Activated CD8-positive, alpha-beta T cell treated with anti-CD3 and anti-CD28 coated beads, Interleukin-2, amount 10 ng/mL, durations not matched to agents 7 days and 5 days (primary cell): ENCODE data around the gene SLX9. TPM values are rescaled to one million over a fixed set of nuclear protein-coding genes. Genes with fewer than 3 reads are reported as not detected.
A peak's percentile ranks its signal among the peaks of the same experiment; 100 is the strongest.

Experiments used
- ATAC-seq: fragments of 150-1000 bp; cut with Tn5 transposase; one replicate; pipeline ENCODE4 v1.10.0; 2021; ENCODE audit warnings: moderate library complexity
- CTCF ChIA-PET: fragments of 350-600 bp; sonication (Branson Sonifier 250); formaldehyde crosslinking; loops from one replicate; lab custom pipeline; 2021; ENCODE audit warnings: antibody characterized with exemption; lab: Charles Lee
- POLR2A ChIA-PET: fragments of 350-600 bp; sonication (Branson Sonifier 250); formaldehyde crosslinking; loops from one replicate; lab custom pipeline; 2021; ENCODE audit warnings: antibody characterized with exemption; lab: Charles Lee
- DNase-seq: peaks from one replicate; pipeline ENCODE4 v3.0.0-alpha.2; 2020
- H3K27ac Mint-ChIP-seq: one replicate; pipeline ENCODE4 v1.8.0; 2021; ENCODE audit warnings: mild to moderate bottlenecking, mixed read lengths
- H3K27me3 Mint-ChIP-seq: one replicate; pipeline ENCODE4 v1.8.0; 2021; ENCODE audit warnings: low read depth, mixed read lengths
- H3K36me3 Mint-ChIP-seq: one replicate; pipeline ENCODE4 v1.8.0; 2021; ENCODE audit warnings: low read depth, mixed read lengths
- H3K4me1 Mint-ChIP-seq: one replicate; pipeline ENCODE4 v1.8.0; 2021; ENCODE audit warnings: low read depth, mixed read lengths
- H3K4me3 Mint-ChIP-seq: one replicate; pipeline ENCODE4 v1.8.0; 2021; ENCODE audit warnings: mild to moderate bottlenecking, mixed read lengths
- H3K9me3 Mint-ChIP-seq: one replicate; pipeline ENCODE4 v1.8.0; 2022; ENCODE audit warnings: mixed read lengths; ENCODE audit not compliant: insufficient read depth
- total RNA-seq, 2 experiments: library from RNA; stranded (reverse); gene quantifications; one replicate each; pipeline ENCODE4 v1.2.3, GENCODE V29; 2021

SLX9 gene
- total RNA-seq, 2 experiments from 2014 or later, result 56.6 to 60.4 TPM

DNA sequence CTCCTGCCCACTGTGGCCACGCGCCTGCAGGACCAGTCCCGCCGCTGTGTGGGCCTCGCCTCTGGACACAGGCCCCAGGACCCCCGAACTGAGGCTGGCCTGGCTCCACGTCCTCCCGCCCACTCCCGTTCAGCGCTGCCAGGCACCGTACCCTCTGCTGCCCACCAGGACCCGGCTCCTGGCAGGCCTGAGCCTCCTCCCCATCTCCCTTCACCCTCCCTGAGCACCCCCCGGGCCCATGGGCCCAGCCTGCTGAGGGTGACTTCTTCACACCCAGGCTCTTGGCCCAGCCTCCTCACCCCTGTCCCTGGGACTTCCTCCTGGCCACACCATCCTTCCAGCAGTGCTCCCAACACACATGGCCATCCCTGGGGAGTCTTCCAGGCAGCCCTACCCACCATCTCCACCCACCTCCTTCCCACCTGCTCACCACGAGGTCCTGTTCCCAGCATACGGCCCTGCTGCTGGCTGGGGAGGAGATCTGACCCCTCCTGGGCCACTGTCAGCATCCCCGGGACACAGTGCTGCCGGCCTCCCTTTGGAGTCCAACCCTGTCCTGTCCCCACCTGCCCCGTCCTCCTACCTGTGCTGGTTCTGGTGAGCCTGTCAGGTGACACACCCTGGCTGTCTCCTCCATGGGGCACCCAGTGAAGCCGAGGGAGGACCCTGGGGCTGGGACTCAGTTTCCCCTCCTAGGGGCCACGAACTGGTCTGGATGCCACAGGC, 53.7 kb downstream of the SLX9 start:
- Mint-ChIP-seq H3K27me3 (no peaks in the 10 kb centered on the region), H3K4me1 (no peaks in the 10 kb centered on the region), H3K9me3 (no peaks in the 10 kb centered on the region), H3K27ac (no peak overlapping the region), H3K4me3 (no peak overlapping the region), H3K36me3 (no peaks in the 10 kb centered on the region)
- ATAC-seq, result no peak
- DNase-seq, result no peak
- ChIA-PET POLR2A (no interaction called here), CTCF (no interaction called here)

GRCh38 chr21:44994047-44994694, 54.3 kb downstream of the SLX9 start:
- no peak for ATAC-seq
- Mint-ChIP-seq H3K9me3 (no peaks in the 10 kb centered on the region), H3K36me3 (no peaks in the 10 kb centered on the region), H3K4me1 (no peaks in the 10 kb centered on the region), H3K27ac (no peak overlapping the region), H3K4me3 (no peak overlapping the region), H3K27me3 (no peaks in the 10 kb centered on the region)
- ChIA-PET POLR2A (no interaction called here), CTCF (no interaction called here)
- DNase-seq, result no peak

- no peak for ATAC-seq
- POLR2A ChIA-PET, result no interaction called here
- Mint-ChIP-seq H3K27ac (no peak overlapping the region), H3K4me3 (no peak overlapping the region), H3K27me3 (no peaks in the 10 kb centered on the region), H3K36me3 (no peaks in the 10 kb centered on the region), H3K4me1 (no peaks in the 10 kb centered on the region), H3K9me3 (no peaks in the 10 kb centered on the region)
- CTCF ChIA-PET, result no interaction called here
- no peak for DNase-seq
Observed at GRCh38 chr21:44994695-44995342, 55.0 kb downstream of the SLX9 start.

DNA sequence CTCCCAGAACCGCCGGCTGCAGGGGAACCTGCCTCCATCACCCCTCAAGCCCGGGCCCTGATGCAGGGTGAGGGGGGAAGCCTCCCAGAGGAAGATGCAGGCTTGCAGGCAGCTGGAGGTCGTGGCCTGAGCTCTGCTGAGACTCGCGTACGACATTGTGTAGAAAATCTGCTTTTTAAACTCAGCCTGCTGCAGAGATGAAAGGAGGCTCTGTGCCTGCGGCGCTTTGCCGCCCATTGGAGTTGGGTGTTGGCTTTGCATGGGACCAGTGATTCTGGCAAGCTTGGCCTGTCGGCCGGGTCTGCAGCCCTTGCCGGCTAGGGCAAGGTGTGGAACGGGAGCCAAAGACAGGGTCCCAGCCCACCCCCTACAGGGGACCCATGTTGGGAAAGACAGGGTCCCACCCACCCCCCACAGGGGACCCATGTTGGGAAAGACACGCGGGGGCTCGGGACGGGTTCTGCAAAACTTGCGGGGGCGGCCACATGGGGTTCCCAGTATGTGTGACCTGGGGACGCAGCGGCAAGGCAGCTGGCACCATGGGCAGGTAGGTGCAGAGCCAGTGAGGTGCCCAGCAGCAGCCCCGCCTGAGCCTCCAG, 55.6 kb downstream of the SLX9 start:
- Mint-ChIP-seq H3K27me3 (no peaks in the 10 kb centered on the region), H3K4me3 (no peak overlapping the region), H3K9me3 (no peaks in the 10 kb centered on the region), H3K27ac (no peak overlapping the region), H3K36me3 (no peaks in the 10 kb centered on the region), H3K4me1 (no peaks in the 10 kb centered on the region)
- CTCF ChIA-PET, result interaction anchor here (1.1 kb wide), 1 partner anchor 133 kb away, joined by 4 read pairs; no protein-coding TSS in a partner anchor
- no peak for ATAC-seq
- no peak for DNase-seq
- POLR2A ChIA-PET, result no interaction called here

DNA sequence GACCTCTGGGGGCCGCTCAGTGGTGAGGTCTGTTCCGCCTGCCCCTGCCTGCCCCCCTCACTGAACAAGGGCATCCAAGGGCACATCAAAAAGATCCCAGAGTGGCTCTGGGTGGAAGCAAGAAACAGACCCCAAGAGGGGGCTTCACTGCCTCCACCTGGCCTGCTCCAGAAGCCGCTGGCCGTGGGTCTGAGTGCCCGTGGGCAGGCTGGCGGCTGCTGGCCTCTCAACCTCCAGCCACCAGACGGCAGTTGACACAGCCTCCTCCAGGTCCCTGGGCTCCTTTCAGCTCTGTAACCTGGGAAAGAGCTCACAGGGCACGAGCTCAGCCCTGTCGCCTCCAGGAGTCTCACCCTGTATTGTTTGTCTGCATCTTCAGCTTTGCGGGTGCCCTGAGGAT, 56.3 kb downstream of the SLX9 start:
- Mint-ChIP-seq H3K4me3 (no peak overlapping the region), H3K27ac (no peak overlapping the region), H3K27me3 (no peaks in the 10 kb centered on the region), H3K36me3 (no peaks in the 10 kb centered on the region), H3K9me3 (no peaks in the 10 kb centered on the region), H3K4me1 (no peaks in the 10 kb centered on the region)
- ChIA-PET POLR2A (no interaction called here), CTCF (interaction anchor here (1.1 kb wide), 1 partner anchor 133 kb away, joined by 4 read pairs; no protein-coding TSS in a partner anchor)
- DNase-seq, result no peak
- ATAC-seq, result no peak

DNA sequence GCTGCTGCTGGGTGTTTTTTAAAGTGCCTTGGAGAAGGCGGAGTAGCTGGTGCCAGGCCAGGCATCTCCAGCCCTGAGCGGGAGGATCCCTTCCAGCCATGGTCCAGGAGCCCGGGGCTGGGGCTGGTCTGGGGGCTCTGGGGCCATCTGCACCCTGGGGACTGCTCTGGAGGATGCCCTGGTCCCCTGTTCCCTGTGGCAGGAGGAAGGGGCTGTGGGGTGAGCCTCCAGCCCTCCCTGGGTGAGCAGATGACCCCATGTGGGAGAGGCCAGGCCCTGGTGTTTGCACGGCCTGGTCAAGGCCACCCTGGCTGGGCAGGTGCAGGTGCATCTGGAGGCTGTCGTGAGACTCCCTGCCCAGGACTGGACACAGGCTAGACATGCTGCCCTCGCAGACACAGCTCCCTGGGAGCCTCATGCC, 56.7 kb downstream of the SLX9 start:
- ATAC-seq (no peak), DNase-seq (no peak)
- POLR2A ChIA-PET, result no interaction called here
- Mint-ChIP-seq H3K27ac (peak overlapping the region; percentile 39), H3K9me3 (no peaks in the 10 kb centered on the region), H3K4me3 (no peak overlapping the region), H3K27me3 (no peaks in the 10 kb centered on the region), H3K36me3 (no peaks in the 10 kb centered on the region), H3K4me1 (no peaks in the 10 kb centered on the region)
- CTCF ChIA-PET, result interaction anchor here (1.1 kb wide), 1 partner anchor 132 kb away, joined by 4 read pairs; no protein-coding TSS in a partner anchor

GRCh38 chr21:44996983-44997936, 57.4 kb downstream of the SLX9 start:
- no peaks in the 10 kb centered on the region for H3K27me3 Mint-ChIP-seq
- H3K4me1 Mint-ChIP-seq, result no peaks in the 10 kb centered on the region
- no peak for ATAC-seq
- CTCF ChIA-PET, result no interaction called here
- no peaks in the 10 kb centered on the region for H3K36me3 Mint-ChIP-seq
- POLR2A ChIA-PET, result no interaction called here
- H3K4me3 Mint-ChIP-seq, result no peak overlapping the region
- DNase-seq, result no peak
- peak overlapping the region; percentile 39 for H3K27ac Mint-ChIP-seq
- H3K9me3 Mint-ChIP-seq, result no peaks in the 10 kb centered on the region

- Mint-ChIP-seq H3K27ac (no peak overlapping the region), H3K4me1 (no peaks in the 10 kb centered on the region), H3K36me3 (no peaks in the 10 kb centered on the region), H3K4me3 (no peak overlapping the region), H3K27me3 (no peaks in the 10 kb centered on the region), H3K9me3 (no peaks in the 10 kb centered on the region)
- ATAC-seq (no peak), DNase-seq (no peak)
- ChIA-PET POLR2A (no interaction called here), CTCF (no interaction called here)
Observed at GRCh38 chr21:44998086-44998620, 58.3 kb downstream of the SLX9 start.

- no peak overlapping the region for H3K4me3 Mint-ChIP-seq
- H3K4me1 Mint-ChIP-seq, result no peaks in the 10 kb centered on the region
- POLR2A ChIA-PET, result no interaction called here
- no peaks in the 10 kb centered on the region for H3K27me3 Mint-ChIP-seq
- H3K9me3 Mint-ChIP-seq, result no peaks in the 10 kb centered on the region
- peak overlapping the region; percentile 43 for H3K27ac Mint-ChIP-seq
- DNase-seq (no peak), ATAC-seq (no peak)
- no peaks in the 10 kb centered on the region for H3K36me3 Mint-ChIP-seq
- CTCF ChIA-PET, result no interaction called here
Observed at GRCh38 chr21:44998621-44999427, 59.0 kb downstream of the SLX9 start.

DNA sequence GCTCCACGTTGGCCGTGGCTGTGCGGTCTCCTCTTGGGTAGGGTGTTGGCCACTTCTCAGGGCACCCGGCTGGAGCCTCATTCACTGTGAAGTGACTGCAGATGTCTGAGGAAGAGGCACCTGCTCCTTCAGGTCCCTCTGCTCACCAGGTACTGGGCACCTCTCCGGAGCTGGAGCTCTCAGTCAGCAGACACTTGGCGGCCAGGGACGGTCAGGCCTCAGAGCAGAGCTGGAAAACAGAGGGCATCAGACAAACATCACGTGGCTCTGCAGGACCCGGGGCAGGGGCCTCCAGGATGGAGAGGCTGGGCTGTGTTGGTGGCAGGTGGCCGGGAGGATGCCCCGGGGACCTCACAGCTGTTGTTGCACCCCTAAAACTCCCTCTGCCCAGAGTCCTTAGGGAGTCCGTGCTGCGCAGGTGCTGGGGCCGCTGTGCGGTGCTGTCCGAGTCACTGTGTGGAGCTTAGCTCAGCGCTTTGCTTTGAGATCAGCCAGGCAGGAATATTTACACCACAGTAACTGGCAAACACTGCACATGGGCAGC, 59.7 kb downstream of the SLX9 start:
- DNase-seq, result no peak
- no peak overlapping the region for H3K4me3 Mint-ChIP-seq
- ChIA-PET CTCF (no interaction called here), POLR2A (no interaction called here)
- H3K27me3 Mint-ChIP-seq, result no peaks in the 10 kb centered on the region
- H3K4me1 Mint-ChIP-seq, result no peaks in the 10 kb centered on the region
- no peaks in the 10 kb centered on the region for H3K9me3 Mint-ChIP-seq
- peak overlapping the region; percentile 43 for H3K27ac Mint-ChIP-seq
- ATAC-seq, result no peak
- H3K36me3 Mint-ChIP-seq, result no peaks in the 10 kb centered on the region
